NCI-H446 treated with DMSO at 0.1 percent for 48 hours (cell line): ENCODE measurements around the gene SH3D19.
"Not testable (repeated sequence)": the region's sequence is repeated elsewhere in the genome, so short reads cannot be mapped to it uniquely, and the experiment has no call there.

ENCODE experiments used
- DNase-seq: peaks from one replicate; lab custom pipeline; 2025; lab: John Stamatoyannopoulos, UW

The SH3D19 gene

GRCh38 chr4:151276787-151277562, 48.4 kb downstream of the SH3D19 start, which contains the start of gene PRSS48:
PRSS48 (plus strand) TSS chr4:151277161; CDS start chr4:151277173, 12 bp downstream.
- DNase-seq, result no peak

- DNase-seq, result not testable (repeated sequence)
Observed at GRCh38 chr4:151268905-151269304, 56.5 kb downstream of the SH3D19 start.

- no peak for DNase-seq
Observed at GRCh38 chr4:151267822-151268535, 57.4 kb downstream of the SH3D19 start.

GRCh38 chr4:151267104-151267503, 58.3 kb downstream of the SH3D19 start:
- DNase-seq, result no peak

GRCh38 chr4:151266497-151266896, 58.9 kb downstream of the SH3D19 start:
- no peak for DNase-seq

- no peak for DNase-seq
Observed at GRCh38 chr4:151263455-151263854, 62.0 kb downstream of the SH3D19 start.

- no peak for DNase-seq
Observed at GRCh38 chr4:151260526-151260925, 64.9 kb downstream of the SH3D19 start.

- DNase-seq, result no peak
Observed at GRCh38 chr4:151259752-151260151, 65.7 kb downstream of the SH3D19 start.

- DNase-seq, result no peak
Observed at GRCh38 chr4:151257704-151258103, 67.7 kb downstream of the SH3D19 start.

- DNase-seq, result no peak
Observed at GRCh38 chr4:151256134-151256533, 69.3 kb downstream of the SH3D19 start.

- not testable (repeated sequence) for DNase-seq
Observed at GRCh38 chr4:151255680-151256079, 69.7 kb downstream of the SH3D19 start.

- not testable (repeated sequence) for DNase-seq
Observed at GRCh38 chr4:151255226-151255625, 70.2 kb downstream of the SH3D19 start.

GRCh38 chr4:151251603-151252304, 73.7 kb downstream of the SH3D19 start:
- DNase-seq, result no peak

- no peak for DNase-seq
Observed at GRCh38 chr4:151250706-151251105, 74.7 kb downstream of the SH3D19 start.

GRCh38 chr4:151248519-151248918, 76.9 kb downstream of the SH3D19 start:
- no peak for DNase-seq

- no peak for DNase-seq
Observed at GRCh38 chr4:151247395-151247794, 78.0 kb downstream of the SH3D19 start.

GRCh38 chr4:151246742-151247141, 78.7 kb downstream of the SH3D19 start:
- no peak for DNase-seq

- no peak for DNase-seq
Observed at GRCh38 chr4:151242305-151242704, 83.1 kb downstream of the SH3D19 start.

GRCh38 chr4:151239608-151240007, 85.8 kb downstream of the SH3D19 start:
- DNase-seq, result no peak

- DNase-seq, result no peak
Observed at GRCh38 chr4:151238477-151238876, 86.9 kb downstream of the SH3D19 start.

- DNase-seq, result no peak
Observed at GRCh38 chr4:151236036-151236435, 89.4 kb downstream of the SH3D19 start.

GRCh38 chr4:151235373-151235772, 90.0 kb downstream of the SH3D19 start:
- not testable (repeated sequence) for DNase-seq

- no peak for DNase-seq
Observed at GRCh38 chr4:151233600-151233999, 91.8 kb downstream of the SH3D19 start.
